H1 (cell line): ENCODE results near the gene HMGN2. TPM values are rescaled to one million over a fixed set of nuclear protein-coding genes. Genes with fewer than 3 reads are reported as not detected.

Source experiments
- CTCF ChIA-PET: fragments of 300-600 bp; sonication (Branson Sonifier 250); formaldehyde crosslinking; loops from one replicate; lab custom pipeline; 2021; ENCODE audit not compliant: partially characterized antibody; lab: Charles Lee
- POLR2A ChIA-PET: fragments of 300-600 bp; sonication (Branson Sonifier 250); formaldehyde crosslinking; loops from one replicate; lab custom pipeline; 2021; ENCODE audit warnings: inconsistent platforms; ENCODE audit not compliant: partially characterized antibody; lab: Charles Lee
- DNase-seq, 2 experiments: peaks; one replicate each; pipeline versions ENCODE4 v3.0.0 to v3.0.0-alpha.2; 2010 to 2022; ENCODE audit warnings: low spot score in 2 of 2, low read depth in 1 of 2, mixed read lengths in 1 of 2
- FAIRE-seq: peaks from 2 replicates; lab custom pipeline; 2011; peaks lifted over from hg19 to GRCh38; lab: Jason Lieb, UNC
- H2AFZ ChIP-seq: 2 replicates; pipeline ENCODE4 v1.8.1; 2012; ENCODE audit warnings: low read length, inconsistent platforms
- H2AK5ac ChIP-seq: 2 replicates; pipeline ENCODE4 v1.6.1; 2013; ENCODE audit warnings: low read depth, low read length
- H2BK120ac ChIP-seq: replicated peaks from 2 replicates; pipeline ENCODE3; 2013; ENCODE audit warnings: low read depth, low read length, inconsistent platforms
- H2BK12ac ChIP-seq: 2 replicates; pipeline ENCODE4 v1.6.1; 2013; ENCODE audit warnings: low read depth, low read length
- H2BK15ac ChIP-seq: 2 replicates; pipeline ENCODE4 v1.6.1; 2013; ENCODE audit warnings: low read length
- H2BK20ac ChIP-seq: 2 replicates; pipeline ENCODE4 v1.6.1; 2013; ENCODE audit warnings: low read length
- H2BK5ac ChIP-seq: 2 replicates; pipeline ENCODE4 v1.6.1; 2013; ENCODE audit warnings: low read depth, low read length
- H3K14ac ChIP-seq: 2 replicates; pipeline ENCODE4 v1.6.1; 2013; ENCODE audit warnings: inconsistent platforms; ENCODE audit not compliant: insufficient read length
- H3K18ac ChIP-seq: 2 replicates; pipeline ENCODE4 v1.6.1; 2013; ENCODE audit warnings: low read length; ENCODE audit errors: extremely low read depth
- H3K23ac ChIP-seq: 2 replicates; pipeline ENCODE4 v1.6.1; 2013; ENCODE audit warnings: inconsistent platforms; ENCODE audit not compliant: insufficient read length
- H3K23me2 ChIP-seq: 2 replicates; pipeline ENCODE4 v1.6.1; 2013; ENCODE audit warnings: low read depth, low read length
- H3K27ac ChIP-seq: 2 replicates; pipeline ENCODE4 v1.6.1; 2011; ENCODE audit warnings: low read depth, low read length, inconsistent platforms
- H3K27me3 ChIP-seq, 4 experiments: replicated peaks in 1 of 4; 1 replicate in 1 of 4; 2 replicates in 3 of 4; pipeline versions ENCODE4 v1.6.1 to v1.8.1; 2011 to 2013; ENCODE audit warnings: low read length in 3 of 4, mild to moderate bottlenecking in 3 of 4, inconsistent platforms in 2 of 4, mixed read lengths in 2 of 4, moderate library complexity in 1 of 4; ENCODE audit not compliant: control insufficient read depth in 3 of 4, insufficient read depth in 3 of 4; ENCODE audit errors: extremely low read depth in 1 of 4
- H3K36me3 ChIP-seq, 4 experiments: 2 replicates each; pipeline versions ENCODE4 v1.6.1 to v1.8.1; 2011 to 2013; ENCODE audit warnings: mild to moderate bottlenecking in 4 of 4, low read length in 3 of 4, moderate library complexity in 2 of 4, control low read depth in 1 of 4, inconsistent platforms in 1 of 4; ENCODE audit not compliant: insufficient read depth in 4 of 4, control insufficient read depth in 2 of 4
- H3K4ac ChIP-seq: replicated peaks from 2 replicates; pipeline ENCODE3; 2013; ENCODE audit warnings: low read length, low read depth, mixed read lengths, inconsistent platforms; ENCODE audit not compliant: insufficient read length
- H3K4me1 ChIP-seq, 4 experiments: replicated peaks in 1 of 4; 1 replicate in 1 of 4; 2 replicates in 3 of 4; pipeline versions ENCODE4 v1.6.1 to v1.8.1; 2011 to 2013; ENCODE audit warnings: low read length in 3 of 4, inconsistent platforms in 2 of 4, mixed read lengths in 1 of 4; ENCODE audit not compliant: insufficient read depth in 4 of 4, control insufficient read depth in 3 of 4
- H3K4me2 ChIP-seq, 2 experiments: 2 replicates each; pipeline versions ENCODE4 v1.6.1 to v1.8.1; 2011 to 2013; ENCODE audit warnings: low read depth in 2 of 2, low read length in 2 of 2, control low read depth in 1 of 2, inconsistent platforms in 1 of 2, mild to moderate bottlenecking in 1 of 2; ENCODE audit not compliant: insufficient read depth in 1 of 2
- H3K4me3 ChIP-seq, 4 experiments: fragments of 200-600, 300-600 bp in 1 of 4; sonication (generic), shearing (Covaris generic), sonication (Bioruptor Twin) in 1 of 4; 2 replicates each; pipeline versions ENCODE4 v1.5.1 to v1.8.1; 2011 to 2016; ENCODE audit warnings: low read length in 4 of 4, low read depth in 3 of 4, control low read depth in 2 of 4, inconsistent platforms in 2 of 4, mild to moderate bottlenecking in 2 of 4, mixed read lengths in 1 of 4, moderate library complexity in 1 of 4; ENCODE audit not compliant: insufficient read depth in 2 of 4; ENCODE audit errors: extremely low read depth in 1 of 4
- H3K56ac ChIP-seq: replicated peaks from 2 replicates; pipeline ENCODE3; 2013; ENCODE audit warnings: low read depth, mild to moderate bottlenecking, mixed read lengths, low read length, inconsistent platforms; ENCODE audit not compliant: insufficient read length
- H3K79me1 ChIP-seq: 2 replicates; pipeline ENCODE4 v1.6.1; 2013; ENCODE audit warnings: low read depth, low read length, control low read depth
- H3K79me2 ChIP-seq, 2 experiments: 2 replicates each; pipeline versions ENCODE4 v1.6.1 to v1.8.1; 2012 to 2013; ENCODE audit warnings: low read length in 2 of 2, mild to moderate bottlenecking in 2 of 2, inconsistent platforms in 1 of 2; ENCODE audit not compliant: insufficient read depth in 2 of 2, control insufficient read depth in 1 of 2
- H3K9ac ChIP-seq, 4 experiments: replicated peaks in 1 of 4; 1 replicate in 1 of 4; 2 replicates in 3 of 4; pipeline versions ENCODE4 v1.6.1 to v1.8.1; 2011 to 2013; ENCODE audit warnings: low read depth in 3 of 4, low read length in 3 of 4, control low read depth in 2 of 4, mild to moderate bottlenecking in 2 of 4, moderate library complexity in 2 of 4, inconsistent platforms in 1 of 4; ENCODE audit errors: extremely low read depth in 1 of 4
- H3K9me3 ChIP-seq, 2 experiments: 2 replicates each; pipeline versions ENCODE4 v1.6.1 to v1.8.1; 2012 to 2013; ENCODE audit warnings: mild to moderate bottlenecking in 2 of 2, moderate library complexity in 2 of 2, control low read depth in 1 of 2, inconsistent platforms in 1 of 2, low read depth in 1 of 2, low read length in 1 of 2, mixed read lengths in 1 of 2; ENCODE audit not compliant: insufficient read depth in 2 of 2
- H4K20me1 ChIP-seq, 2 experiments: replicated peaks in 1 of 2; 2 replicates each; pipeline versions ENCODE3 to v1.8.1; 2011 to 2013; ENCODE audit warnings: inconsistent platforms in 2 of 2, low read length in 2 of 2, mild to moderate bottlenecking in 1 of 2; ENCODE audit not compliant: insufficient read depth in 2 of 2, control insufficient read depth in 1 of 2
- H4K5ac ChIP-seq: 2 replicates; pipeline ENCODE4 v1.6.1; 2013; ENCODE audit warnings: low read length, low read depth, mixed read lengths, inconsistent platforms; ENCODE audit not compliant: insufficient read length
- H4K8ac ChIP-seq: 2 replicates; pipeline ENCODE4 v1.8.0; 2013; ENCODE audit warnings: mild to moderate bottlenecking, moderate library complexity, low read length, inconsistent platforms; ENCODE audit not compliant: insufficient read depth; ENCODE audit errors: extremely low read depth
- H4K91ac ChIP-seq: replicated peaks from 2 replicates; pipeline ENCODE3; 2013; ENCODE audit warnings: low read length, mixed read lengths, inconsistent platforms; ENCODE audit not compliant: insufficient read length
- KDM1A ChIP-seq: fragments of 200-600, 300-600 bp; sonication (generic); IDR thresholded peaks from 2 replicates; pipeline ENCODE4 v1.7.1; 2016; ENCODE audit warnings: mild to moderate bottlenecking, low read length, borderline replicate concordance
- PHF8 ChIP-seq: fragments of 200-600 bp; sonication (generic); conservative IDR thresholded peaks from 2 replicates; pipeline ENCODE4 v1.7.1; 2012; ENCODE audit warnings: low read depth, mild to moderate bottlenecking, inconsistent platforms, low read length, moderate library complexity
- polyA plus RNA-seq, 7 experiments: library from polyadenylated mRNA; depleted of rRNA in 3 of 7; stranded (reverse) in 5 of 7; unstranded in 2 of 7; fragments of >200 nt in 5 of 7; fragments of 200-250 nt in 2 of 7; gene quantifications; 1 replicate in 5 of 7; 2 replicates in 1 of 7; 4 replicates in 1 of 7; pipeline versions ENCODE4 v1.2.1 to v1.2.3, GENCODE V29; 2011 to 2013; ENCODE audit warnings: missing spikeins in 2 of 7, mixed read lengths in 2 of 7
- total RNA-seq: library from RNA; stranded (reverse); fragmentation: NEBNext Ultra II Directional; extraction: Animal tissue kit (Norgen Biotek cat#: 25700); gene quantifications from 2 replicates; pipeline ENCODE4 v1.2.1, GENCODE V29; 2021

HMGN2 gene
- total and polyA plus RNA-seq, 2 of the 8 experiments (the other 6 are each of a cell fraction or from before 2014, with no cell fraction given) = 254 to 453 TPM

- H3K4ac ChIP-seq = no peak overlapping the region
- no peak for TF ChIP-seq PHF8
- TF ChIP-seq KDM1A = 0 out of 2 replicates have a peak, but pooled peaks have one; percentile 22
- TF ChIP-seq, all 59 proteins: peak for 1
- Histone ChIP-seq H3K23ac (no peak overlapping the region), H4K20me1 (no peaks in the 10 kb centered on the region), H2AK5ac (no peak overlapping the region), H2BK5ac (no peak overlapping the region), H3K9ac (no peak overlapping the region), H2BK12ac (no peak overlapping the region), H3K18ac (no peak overlapping the region), H2BK120ac (no peak overlapping the region), H3K4me3 (no peak overlapping the region), H3K27ac (no peak overlapping the region), H3K23me2 (no peaks in the 10 kb centered on the region), H3K56ac (no peak overlapping the region), H3K36me3 (no peaks in the 10 kb centered on the region), H2BK15ac (no peak overlapping the region), H3K14ac (no peak overlapping the region), H3K9me3 (no peaks in the 10 kb centered on the region), H4K8ac (no peak overlapping the region), H3K4me2 (no peak overlapping the region), H3K79me1 (no peaks in the 10 kb centered on the region), H3K4me1 (peaks cover 0 to 3% (median 0%) of the 10 kb centered on the region in 4 experiments; a peak in 1 of 7 replicates), H3K27me3 (no peaks in the 10 kb centered on the region), H4K5ac (no peak overlapping the region), H4K91ac (no peak overlapping the region), H2AFZ (no peak overlapping the region), H3K79me2 (no peaks in the 10 kb centered on the region), H2BK20ac (no peak overlapping the region)
- DNase-seq (no peak), FAIRE-seq (no peak)
- CTCF ChIA-PET = interaction anchor here (1.2 to 2.0 kb wide), 3 partner anchors 9 to 22 kb away, joined by 4 to 13 read pairs (median 5); no protein-coding TSS in a partner anchor
- POLR2A ChIA-PET = interaction anchor here (0.8 to 2.0 kb wide), 5 partner anchors 9 to 50 kb away, joined by 3 to 10 read pairs (median 3); partner anchors contain the start of gene HMGN2
Measured at GRCh38 chr1:26522073-26522472, 49.8 kb downstream of the HMGN2 start.
